Measurements from ENCODE around the gene HNRNPA3. TPM values are rescaled to one million over a fixed set of nuclear protein-coding genes. Genes with fewer than 3 reads are reported as not detected.
"Not testable (repeated sequence)": the region's sequence is repeated elsewhere in the genome, so short reads cannot be mapped to it uniquely, and the experiment has no call there.

Gene HNRNPA3
- total RNA-seq, 1 experiment from 2014 or later = 52.9 TPM

DNA sequence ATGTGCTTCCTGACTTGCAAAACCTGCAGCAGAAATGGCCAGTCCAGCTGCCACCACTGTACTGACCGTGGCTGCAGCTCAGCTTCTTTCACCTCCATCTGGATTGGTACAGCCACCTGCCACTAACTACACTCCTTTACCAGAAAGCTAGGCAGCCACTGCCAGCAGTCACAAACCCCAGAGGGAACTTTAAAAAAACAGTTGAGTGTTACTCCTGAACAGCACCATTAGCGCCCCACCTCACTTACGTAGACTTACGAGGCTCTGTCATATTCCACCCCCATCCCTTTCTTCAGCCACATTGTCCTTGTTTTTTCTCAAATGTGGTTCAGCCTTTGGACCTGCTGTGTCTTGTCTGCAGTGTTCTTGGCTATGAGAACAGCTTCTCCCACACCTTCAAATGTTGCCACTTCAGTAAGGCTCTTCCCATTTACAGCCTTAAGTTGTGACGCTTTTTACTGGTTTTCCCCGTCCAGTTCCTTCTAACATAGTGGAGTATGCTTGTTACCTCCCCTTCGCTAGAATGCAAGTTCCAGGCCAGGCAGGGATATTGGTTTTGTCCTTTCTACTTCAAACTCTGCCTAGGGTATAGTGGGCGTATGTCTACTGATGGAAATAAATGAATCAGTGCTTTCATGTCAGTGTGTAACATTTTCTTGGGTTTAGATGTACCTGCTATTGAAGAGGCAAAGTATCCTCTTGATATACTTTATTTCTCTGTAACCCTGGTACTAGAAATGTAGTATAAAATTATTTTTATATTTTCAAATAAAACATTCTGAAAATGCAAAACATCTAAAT, 17.0 kb downstream of the HNRNPA3 start:
- no peak for DNase-seq (ENCODE audit: extremely low read depth, low read depth)

DNA sequence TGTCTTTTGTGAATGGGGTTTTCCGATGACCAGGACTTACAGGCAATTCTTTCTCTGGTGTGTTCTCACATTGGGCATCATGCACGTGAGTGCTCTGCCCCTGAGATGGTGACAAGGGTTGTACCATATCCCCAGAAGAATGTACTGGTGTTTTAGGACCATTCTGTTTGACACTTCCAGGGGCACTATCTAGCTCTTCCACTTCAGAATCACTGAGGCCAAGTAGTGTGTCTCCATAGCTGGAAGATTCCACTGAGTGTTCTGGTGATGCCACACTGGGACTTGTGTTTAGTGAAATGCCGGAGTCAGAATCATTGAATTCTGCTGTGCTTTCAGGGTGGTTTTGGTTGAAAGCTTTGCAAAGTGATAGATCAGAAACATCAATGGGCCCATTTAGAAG, 18.7 kb downstream of the HNRNPA3 start:
- DNase-seq (ENCODE audit: extremely low read depth, low read depth) = no peak

DNA sequence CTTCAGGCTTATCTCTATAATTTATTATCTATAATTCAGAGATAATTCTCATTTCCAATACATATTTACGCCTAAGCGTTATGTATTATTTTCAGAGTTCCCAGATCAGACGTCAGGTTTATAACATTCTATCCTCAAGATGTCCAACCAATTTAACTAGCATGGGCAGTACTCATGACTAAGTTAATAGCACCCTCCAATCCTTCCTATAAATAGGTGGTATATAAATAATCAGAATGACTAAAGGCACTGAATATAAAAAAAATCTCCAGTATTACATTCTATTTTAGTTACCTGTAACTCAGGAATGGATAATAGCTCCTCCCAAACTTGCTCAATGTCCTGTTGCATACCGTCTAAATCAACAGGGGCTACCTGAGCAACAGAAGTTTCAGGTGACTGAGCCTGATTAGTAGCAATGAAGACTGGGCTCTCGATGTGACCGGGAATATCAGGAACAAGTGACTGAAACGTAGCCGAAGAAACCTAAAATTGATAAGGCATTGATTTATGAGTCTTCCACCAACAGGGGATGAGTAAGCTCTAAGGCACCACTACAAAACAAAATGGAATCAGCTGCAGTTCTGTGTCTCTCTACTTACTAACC, 19.6 kb downstream of the HNRNPA3 start:
- no peak for DNase-seq (ENCODE audit: extremely low read depth, low read depth)

DNA sequence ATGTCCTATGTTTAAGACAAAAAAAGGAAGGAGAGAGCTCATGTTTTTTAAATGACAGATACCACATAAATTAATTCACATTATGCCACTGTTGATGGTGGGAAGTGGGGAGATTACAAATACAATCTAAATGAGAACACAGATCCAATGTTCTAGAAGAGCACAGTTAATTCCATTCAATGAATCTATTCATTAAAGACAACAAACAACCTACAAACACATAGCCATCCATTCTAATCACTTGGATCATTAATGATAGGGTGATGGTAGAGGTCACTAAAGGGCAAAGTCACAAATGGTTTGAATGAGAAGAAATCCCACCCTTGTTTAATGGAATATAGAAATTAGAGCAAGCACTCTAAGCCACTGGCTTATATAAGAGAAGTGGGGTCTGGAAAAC, 21.7 kb downstream of the HNRNPA3 start:
- DNase-seq (ENCODE audit: extremely low read depth, low read depth) = no peak

DNA sequence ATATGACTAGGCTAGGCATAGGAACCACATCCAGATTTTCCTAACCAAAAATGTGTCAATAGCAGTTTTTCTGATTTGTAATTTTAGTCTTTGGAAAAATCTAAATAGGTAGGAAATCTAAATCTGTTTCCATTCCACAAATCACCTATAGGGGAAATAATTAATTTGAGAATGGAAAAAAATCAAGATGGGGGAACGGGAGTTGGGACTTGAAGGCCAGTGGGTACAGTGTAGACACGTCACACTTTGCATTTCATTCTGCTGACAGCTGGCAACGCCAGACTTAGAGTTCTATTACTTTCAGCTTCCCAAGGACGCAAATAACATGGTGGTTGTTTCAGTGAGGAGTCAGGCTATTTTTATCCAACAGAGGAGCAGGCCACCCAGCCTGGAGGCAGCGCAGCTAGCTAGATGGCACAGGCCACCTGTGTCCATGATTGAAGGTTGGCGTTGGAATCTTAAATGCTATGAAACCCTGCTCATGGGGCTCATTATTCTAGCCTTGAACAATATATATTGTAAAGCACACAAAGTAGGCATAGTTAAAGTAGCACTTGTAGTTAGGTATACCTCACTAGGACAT, 23.4 kb downstream of the HNRNPA3 start:
- DNase-seq (ENCODE audit: extremely low read depth, low read depth) = no peak

DNA sequence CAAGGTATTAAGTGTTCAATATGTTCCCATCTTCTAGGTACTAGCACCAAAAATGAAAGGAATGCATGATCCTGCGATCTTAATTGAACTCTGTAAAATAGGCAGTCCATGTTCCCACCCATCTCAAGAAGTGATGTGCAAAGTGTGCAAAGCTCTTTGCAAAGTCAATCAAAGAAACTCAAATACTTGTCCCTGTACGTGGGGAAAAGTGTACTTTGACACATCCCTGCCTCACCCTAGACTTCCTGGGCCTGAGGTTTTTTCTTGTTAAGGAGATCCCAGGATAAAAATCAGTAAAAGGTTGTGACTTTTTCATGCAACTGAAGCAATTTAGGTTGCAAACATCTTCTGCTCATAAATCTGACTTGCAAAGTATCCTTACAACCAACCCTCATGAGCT, 25.3 kb downstream of the HNRNPA3 start:
- no peak for DNase-seq (ENCODE audit: extremely low read depth, low read depth)

DNA sequence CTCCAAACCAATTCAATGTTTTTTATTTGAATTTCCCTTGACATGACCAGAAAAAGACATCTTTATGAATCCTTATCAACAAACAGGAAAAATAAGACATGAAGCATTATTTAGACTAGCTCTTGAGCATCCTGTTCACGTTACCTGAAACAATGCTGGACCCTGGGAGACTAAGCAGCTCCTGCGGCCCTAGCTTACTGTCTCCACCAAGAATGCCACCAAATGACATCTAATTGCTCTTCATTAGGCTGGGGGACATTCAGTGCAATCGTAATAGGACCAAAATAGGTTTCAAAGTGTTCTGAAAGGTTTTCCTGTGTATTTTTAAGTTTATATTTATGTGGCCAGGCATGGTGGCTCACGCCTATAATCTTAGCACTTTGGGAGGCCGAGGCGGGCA, 26.5 kb downstream of the HNRNPA3 start:
- DNase-seq (ENCODE audit: extremely low read depth, low read depth) = no peak

DNA sequence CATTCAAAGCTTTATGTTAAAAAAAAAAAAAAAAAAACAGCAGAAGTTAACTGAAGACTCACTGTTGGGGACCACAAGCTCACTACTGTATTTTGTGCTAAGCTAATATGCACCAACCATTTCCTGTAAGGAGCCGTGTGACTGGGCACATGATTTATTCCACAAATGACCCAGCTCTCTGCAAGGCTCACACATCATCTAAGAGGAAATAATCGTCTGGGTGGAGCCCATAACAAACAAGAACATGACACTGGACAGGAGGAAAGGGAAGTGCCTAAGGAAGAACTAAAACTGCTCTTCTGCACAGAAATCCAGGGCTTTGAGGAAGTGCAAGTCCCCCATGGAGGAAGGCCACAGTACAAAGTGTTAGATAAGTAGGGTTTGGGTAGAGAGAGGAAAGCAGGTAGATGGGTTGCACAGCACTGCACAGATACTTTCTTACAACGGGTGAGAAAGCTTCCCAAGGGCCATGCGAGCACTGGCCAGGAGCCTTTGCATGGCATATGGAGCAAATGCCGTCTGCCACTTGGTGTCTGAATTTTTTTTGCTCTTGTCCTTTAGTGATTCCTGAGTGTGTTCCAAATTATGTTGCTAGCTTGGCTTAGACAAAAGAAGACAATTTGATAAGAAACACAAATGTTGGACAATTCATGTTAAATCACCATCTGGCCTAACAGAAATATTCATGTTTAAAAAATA, 27.5 kb downstream of the HNRNPA3 start:
- DNase-seq (ENCODE audit: extremely low read depth, low read depth) = peak; percentile 53

DNA sequence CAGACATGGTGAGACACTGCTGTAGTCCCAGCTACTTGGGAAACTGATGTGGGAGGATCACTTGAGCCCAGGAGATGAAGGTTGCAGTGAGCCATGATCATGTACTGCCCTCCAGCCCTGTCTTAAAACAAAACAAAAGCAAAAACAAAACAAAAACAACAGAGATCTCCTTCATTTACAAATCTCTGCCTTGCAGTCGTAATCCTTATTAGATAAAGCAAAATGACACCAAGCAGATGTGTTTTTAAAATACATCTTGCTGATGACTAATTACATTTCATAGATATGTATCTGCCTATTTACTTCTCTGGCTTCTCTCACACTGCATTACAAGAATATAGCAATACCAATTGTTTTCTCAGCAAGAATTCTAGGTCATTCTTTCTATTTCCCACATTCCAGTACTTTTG, 29.1 kb downstream of the HNRNPA3 start:
- DNase-seq (ENCODE audit: extremely low read depth, low read depth) = no peak

DNA sequence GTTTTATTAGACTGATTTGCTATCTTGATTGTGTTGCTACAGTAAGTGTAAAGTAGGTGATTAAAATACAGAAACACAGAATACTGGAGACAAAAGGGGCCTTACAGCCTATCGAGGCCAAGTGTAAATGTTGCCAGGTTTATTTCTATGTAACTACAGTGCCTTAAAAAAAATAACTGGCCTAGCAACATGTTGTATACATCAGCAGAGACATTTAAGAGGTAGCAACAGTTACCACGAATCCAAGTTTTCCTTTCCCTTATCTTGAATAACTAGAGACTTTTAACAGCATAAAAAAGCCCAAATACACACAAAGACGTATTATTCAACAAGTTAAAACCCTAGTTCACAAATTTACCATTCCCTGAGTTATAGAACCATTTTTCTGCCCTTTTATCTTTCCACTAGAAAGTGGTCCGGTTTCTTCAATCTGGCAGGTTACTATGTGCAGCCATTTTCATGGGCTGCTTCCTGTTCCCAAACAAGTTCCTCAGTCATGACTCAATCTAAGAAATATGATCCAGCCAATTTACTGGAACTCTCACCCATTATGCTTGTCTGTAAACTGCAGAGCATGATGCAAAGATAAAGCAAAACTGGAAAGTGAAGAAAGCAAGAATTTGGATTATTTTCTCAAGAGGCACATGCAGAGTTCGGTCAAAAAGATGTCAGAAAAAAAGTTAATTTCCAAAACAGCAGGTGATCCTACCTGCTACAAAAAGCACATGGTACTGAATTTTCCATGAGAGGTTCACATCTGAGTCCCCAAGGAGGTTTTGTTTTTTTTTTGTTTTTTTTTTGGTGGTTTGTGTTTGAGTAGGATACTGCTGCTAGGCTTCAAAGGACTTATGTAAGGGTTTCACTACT, 29.8 kb downstream of the HNRNPA3 start:
- peak; percentile 95 for DNase-seq (ENCODE audit: extremely low read depth, low read depth)

DNA sequence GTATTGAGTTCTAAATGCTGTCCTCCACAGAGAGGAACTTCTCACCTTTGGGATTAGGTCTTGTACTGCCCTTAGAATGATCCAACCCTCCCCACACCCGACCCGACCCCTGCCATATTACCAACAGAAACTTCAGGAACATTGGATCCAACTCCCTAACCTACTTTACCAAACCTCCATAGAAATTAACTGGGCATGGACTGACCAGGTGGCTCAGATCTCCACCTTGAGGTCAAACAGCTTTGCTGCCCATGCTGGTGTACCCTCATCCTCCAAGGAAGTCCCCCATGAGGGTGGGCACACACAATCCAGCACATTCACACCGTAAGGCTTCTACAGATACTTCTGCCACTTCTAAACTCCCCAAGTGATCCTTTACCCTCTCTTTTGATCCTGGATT, 30.5 kb downstream of the HNRNPA3 start:
- no peak for DNase-seq (ENCODE audit: extremely low read depth, low read depth)

DNA sequence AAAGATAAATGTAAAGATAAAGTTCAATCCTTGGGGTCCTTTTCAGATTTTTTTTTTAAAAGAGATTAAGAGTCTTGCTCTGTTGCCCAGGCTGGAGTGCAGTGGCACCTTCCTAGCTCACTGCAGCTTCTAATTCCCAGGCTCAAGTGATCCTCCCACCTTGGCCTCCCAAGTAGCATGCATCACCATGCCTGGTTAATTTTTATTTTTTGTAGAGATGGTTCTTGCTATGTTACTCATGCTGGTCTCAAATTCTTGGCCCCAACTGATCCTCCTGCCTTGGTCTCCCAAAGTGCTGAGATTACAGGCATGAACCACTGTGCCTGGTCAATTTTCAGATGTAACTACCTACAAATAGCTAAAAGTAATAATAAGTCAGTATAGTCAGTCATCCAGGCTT, 30.9 kb downstream of the HNRNPA3 start:
- no peak for DNase-seq (ENCODE audit: extremely low read depth, low read depth)

DNA sequence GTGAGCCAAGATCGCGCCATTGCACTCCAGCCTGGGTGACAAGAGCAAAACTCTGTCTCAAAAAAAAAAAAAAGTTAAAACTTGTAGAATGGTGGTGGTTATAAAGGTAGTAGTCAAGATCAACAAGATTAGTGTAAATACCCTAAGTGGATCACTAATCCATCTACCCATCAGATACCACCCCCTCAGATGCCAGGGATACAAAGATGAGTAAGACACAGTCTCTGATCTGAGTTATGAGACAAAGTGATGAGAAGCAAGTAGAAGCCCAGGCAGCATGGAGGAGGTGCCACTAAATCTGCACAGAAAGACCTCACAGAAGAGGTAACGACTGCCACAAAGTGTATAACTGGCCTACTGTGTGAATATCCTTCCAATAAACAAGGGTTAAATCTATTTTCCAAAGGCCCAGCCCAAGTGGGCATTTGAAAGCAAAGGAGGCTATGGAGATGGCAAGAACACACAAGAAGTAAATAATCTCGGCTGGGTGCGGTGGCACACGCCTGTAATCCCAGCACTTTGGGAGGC, 31.7 kb downstream of the HNRNPA3 start:
- DNase-seq (ENCODE audit: extremely low read depth, low read depth) = no peak

DNA sequence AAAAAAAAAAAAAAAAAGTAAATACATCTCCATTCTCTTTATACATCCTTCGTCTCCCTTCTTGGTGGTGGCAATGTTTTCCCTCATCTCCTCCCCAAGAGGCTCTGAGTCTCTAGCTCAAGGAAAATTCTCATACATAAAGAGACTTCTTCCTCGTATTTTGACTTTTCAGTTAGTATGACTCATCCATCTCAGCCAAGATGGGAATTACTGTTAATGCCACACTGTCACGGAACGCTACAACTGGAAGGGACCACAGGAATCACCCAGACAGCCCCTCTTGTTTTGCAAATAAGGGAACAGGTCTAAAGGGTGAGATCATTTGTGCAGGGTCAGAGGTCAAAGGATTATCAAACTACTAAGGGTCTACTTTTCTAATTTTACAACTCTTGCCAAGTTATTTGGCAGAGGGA, 32.4 kb downstream of the HNRNPA3 start:
- DNase-seq (ENCODE audit: extremely low read depth, low read depth) = no peak

DNA sequence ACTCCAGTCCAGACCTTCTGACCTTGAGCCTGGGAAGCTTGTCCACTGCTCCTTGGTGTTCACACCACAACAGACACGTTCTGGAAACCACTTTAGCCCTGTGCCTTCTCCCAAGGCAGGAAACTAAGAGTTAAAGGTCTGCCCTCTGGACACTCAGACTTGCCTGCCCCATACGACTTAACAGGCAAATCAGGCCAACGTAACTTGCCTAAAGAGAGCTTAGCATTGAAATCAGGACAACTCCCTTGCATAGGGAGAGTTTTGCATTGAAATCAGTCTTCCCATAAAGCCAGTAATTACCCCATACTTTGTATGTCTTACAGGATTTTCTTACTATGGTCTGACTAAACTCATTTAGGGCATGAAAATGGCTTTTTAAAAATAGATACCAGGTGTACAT, 33.4 kb downstream of the HNRNPA3 start:
- DNase-seq (ENCODE audit: extremely low read depth, low read depth) = no peak

DNA sequence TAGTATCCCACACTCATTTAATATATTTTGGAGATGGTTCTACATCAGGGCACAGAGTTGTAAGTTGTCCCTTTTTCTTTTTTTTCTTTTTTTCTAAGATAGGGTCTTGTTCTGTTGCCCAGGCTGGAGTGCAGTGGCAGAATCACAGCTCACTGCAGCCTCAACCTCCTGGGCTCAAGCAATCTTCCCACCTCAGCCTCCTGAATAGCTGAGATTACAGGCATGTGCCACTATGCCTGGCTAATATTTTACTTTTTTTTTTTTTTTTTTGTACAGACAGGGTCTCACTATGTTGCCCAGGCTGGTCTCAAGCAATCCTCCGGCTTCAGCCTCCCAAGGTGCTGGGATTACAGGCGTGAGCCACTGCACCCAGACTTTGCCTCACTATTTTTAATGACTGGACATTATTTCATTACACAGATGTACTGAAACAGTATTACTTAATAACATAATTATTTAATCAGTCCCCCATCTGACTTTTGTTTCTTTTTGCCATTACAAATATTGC, 34.0 kb downstream of the HNRNPA3 start:
- DNase-seq (ENCODE audit: extremely low read depth, low read depth) = not testable (repeated sequence)

DNA sequence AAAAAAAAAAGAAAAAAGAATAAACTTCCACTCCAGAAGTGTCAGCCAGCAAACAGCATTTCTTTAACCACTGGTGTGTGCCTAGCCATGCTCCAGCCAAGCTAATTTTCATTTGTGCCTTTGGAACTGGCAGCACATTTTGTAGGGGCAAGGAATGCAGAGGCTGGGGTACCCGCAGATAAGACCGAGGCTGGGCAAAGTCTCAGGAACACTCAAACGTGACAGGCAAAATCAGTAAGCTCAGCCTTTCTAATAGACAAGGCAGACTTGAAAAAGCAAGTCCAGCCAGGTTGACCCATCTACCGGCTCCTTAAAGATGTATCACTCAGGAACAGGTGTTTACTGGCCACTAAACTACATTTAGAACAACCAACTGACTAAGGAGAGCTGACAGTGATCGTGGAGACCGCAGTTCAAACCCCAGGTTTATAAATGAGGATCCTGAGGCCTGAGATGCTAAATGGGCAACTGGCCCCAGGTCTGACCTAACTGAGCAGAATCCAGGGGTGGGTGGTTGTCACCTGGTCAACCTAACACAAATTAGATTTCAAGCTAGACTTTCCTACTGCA, 35.2 kb downstream of the HNRNPA3 start:
- no peak for DNase-seq (ENCODE audit: extremely low read depth, low read depth)

DNA sequence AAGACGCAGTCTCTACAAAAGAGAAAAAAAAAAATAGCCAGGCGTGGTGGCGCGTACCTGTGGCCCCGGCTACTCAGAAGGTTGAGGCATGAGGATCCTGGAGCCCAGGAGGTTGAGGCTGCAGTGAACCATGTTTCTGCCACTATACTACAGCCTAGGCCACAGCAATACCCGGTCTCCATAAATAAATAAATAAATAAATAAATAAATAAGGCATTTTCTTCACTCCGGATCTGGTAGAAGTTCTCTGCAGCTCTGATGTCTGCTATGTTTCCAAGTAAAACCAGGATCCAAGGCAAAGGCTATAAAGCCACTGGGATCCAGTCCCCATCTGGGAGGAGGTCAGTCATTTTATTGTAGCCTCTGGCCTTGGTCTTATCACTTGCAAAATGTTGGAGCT, 36.4 kb downstream of the HNRNPA3 start:
- no peak for DNase-seq (ENCODE audit: extremely low read depth, low read depth)

DNA sequence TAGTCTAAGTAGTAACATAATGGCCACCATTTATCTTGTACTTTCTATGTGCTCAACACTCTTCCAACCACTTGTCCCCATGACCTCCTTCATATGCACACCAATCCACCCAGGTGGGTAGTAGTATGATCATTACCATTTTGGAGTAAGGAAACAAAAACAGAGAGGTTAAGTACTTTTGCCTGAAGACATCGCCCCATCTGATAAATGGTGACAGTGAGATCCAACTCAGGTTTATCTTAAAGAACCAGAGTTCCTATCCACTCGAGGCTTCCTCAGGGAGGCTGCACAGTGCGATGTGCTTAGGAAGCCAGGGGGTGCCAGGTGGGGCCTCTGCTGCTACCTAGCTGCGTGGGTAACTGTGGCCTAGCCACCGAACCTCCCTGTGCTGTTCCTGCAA, 37.9 kb downstream of the HNRNPA3 start:
- DNase-seq (ENCODE audit: extremely low read depth, low read depth) = no peak

DNA sequence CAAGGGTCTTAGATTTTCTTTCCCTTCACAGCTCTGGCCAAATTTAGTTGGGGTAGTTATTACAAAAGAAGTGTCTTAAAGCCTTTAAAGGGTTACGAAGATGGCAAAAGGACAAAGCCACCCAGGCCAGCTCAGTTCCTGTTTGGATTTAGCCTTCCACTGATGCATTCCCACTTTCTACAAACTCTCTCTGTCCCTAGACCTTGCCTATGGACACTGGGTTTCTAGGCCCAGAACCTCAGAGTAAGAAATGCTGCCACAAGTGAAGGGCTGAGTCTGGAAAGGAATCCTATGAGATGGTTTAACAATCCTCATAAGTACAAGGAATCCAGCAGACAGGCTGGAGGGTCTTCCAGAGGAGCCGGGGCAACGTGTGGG, 38.6 kb downstream of the HNRNPA3 start:
- no peak for DNase-seq (ENCODE audit: extremely low read depth, low read depth)
